IPS DF 6.9 (cell line): ENCODE results near the gene BABAM2.

Experiments used
- DNase-seq: peaks from one replicate; pipeline ENCODE4 v3.0.0-alpha.2; 2013; ENCODE audit warnings: low read depth, low spot score
- H3K27ac ChIP-seq: one replicate; pipeline ENCODE4 v1.5.1; 2013; ENCODE audit warnings: low read length, control low read depth
- H3K27me3 ChIP-seq: 2 replicates; pipeline ENCODE4 v1.6.1; 2013; ENCODE audit warnings: mild to moderate bottlenecking, low read length; ENCODE audit not compliant: control insufficient read depth, insufficient read depth
- H3K36me3 ChIP-seq: 2 replicates; pipeline ENCODE4 v1.6.1; 2013; ENCODE audit warnings: low read length; ENCODE audit not compliant: control insufficient read depth, insufficient read depth
- H3K4me1 ChIP-seq: 2 replicates; pipeline ENCODE4 v1.6.1; 2013; ENCODE audit warnings: low read length; ENCODE audit not compliant: control insufficient read depth, insufficient read depth
- H3K4me3 ChIP-seq: 2 replicates; pipeline ENCODE4 v1.5.1; 2013; ENCODE audit warnings: mild to moderate bottlenecking, low read length
- H3K9me3 ChIP-seq: 2 replicates; pipeline ENCODE4 v1.6.1; 2013; ENCODE audit warnings: low read length, inconsistent platforms; ENCODE audit not compliant: control insufficient read depth, insufficient read depth
- WGBS: extraction: QIAGEN DNeasy Blood & Tissue Kit; methylation state at CpG from one replicate; pipeline ENCODE4 v1.1.7; 2013; ENCODE audit warnings: mixed read lengths, missing lambda C conversion rate; ENCODE audit not compliant: insufficient read length, insufficient coverage; 5-methylcytosine and 5-hydroxymethylcytosine counted together

The BABAM2 gene

DNA sequence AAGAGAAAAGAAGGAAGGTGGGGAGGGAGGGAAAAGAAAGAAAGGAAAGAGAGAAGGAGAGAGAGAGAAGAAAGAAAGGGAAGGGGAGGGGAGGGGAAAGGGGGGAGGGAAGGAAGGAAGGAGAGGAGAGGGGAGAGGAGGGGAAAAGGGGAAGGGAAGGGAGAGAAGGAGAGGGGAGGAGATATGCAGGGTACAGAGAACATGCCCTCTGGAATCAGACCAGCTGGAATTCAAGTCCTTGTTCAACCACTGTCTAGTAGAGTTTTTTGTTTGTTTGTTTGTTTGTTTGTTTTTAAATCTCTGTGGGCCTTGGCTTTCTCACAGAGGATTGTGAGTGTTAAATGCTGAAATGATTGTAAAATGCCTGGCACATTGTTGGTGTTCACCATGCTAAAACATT lies 424.4 kb downstream of the BABAM2 start:
- Histone ChIP-seq H3K36me3 (no peaks in the 10 kb centered on the region), H3K27me3 (no peaks in the 10 kb centered on the region), H3K9me3 (no peaks in the 10 kb centered on the region), H3K4me3 (no peak overlapping the region), H3K4me1 (no peaks in the 10 kb centered on the region), H3K27ac (no peak overlapping the region)
- no peak for DNase-seq

DNA sequence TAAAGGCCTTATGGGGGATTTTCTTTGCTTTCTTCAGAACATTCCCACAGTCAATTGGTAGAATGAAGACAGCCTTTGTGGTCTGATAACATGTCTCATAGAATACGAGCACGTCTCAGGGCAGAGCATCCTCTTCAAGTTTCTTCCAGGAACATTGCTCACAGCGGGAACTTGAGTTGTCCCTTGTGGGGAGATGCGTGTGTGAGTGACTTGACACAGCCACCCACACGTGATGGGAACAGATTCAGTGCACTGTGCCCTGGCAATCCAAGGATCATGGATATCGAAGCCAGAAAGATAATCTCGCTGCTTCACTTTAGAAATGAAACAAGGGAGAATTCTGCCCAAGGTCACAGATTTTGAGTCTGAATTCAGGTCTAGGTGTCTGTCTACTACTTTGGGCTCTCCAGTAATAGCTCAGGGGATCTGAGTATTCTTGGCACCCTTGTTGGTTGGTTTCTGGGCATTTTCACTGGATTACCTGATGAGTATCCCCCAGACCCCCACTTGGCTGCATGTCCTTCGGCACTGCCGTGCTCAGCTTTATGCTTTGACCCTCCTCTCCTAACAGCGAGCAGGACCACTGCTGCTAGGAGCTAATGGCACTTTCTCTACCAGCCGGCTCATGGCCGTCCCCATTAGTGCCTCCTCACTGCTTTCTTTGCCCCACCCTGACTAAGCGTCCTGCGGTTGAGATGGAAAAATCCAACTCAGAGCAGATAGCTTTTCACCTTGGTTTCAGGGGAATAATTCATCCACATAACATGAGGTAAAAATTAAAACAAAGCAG lies 426.2 kb downstream of the BABAM2 start:
- H3K36me3 ChIP-seq, result no peaks in the 10 kb centered on the region
- WGBS, result no CpG with 5 or more reads among the region's 14 CpGs
- no peaks in the 10 kb centered on the region for H3K9me3 ChIP-seq
- no peak for DNase-seq
- H3K27me3 ChIP-seq, result no peaks in the 10 kb centered on the region
- no peaks in the 10 kb centered on the region for H3K4me1 ChIP-seq
- no peak overlapping the region for H3K4me3 ChIP-seq
- H3K27ac ChIP-seq, result no peak overlapping the region

DNA sequence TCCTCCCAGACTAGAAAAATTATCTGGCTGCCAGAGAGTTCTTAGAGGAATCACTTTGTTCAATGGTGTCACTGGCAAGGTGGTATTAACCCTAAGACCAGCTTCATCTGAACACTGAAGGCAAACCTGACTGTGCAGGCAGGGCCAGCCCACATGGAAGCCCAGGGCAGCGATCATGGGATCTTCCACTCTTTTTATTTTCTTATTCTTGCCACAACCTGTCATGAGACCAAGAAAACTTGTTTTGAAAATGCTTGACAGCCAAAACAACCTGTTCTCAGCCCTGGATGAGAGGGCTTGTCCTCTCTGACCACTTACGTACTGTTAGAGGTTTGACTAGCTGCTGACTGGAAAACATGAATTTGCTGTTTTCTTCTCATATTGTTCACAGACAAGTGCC lies 426.9 kb downstream of the BABAM2 start:
- Histone ChIP-seq H3K27me3 (no peaks in the 10 kb centered on the region), H3K9me3 (no peaks in the 10 kb centered on the region), H3K27ac (no peak overlapping the region), H3K4me1 (no peaks in the 10 kb centered on the region), H3K36me3 (no peaks in the 10 kb centered on the region), H3K4me3 (no peak overlapping the region)
- no CpG with 5 or more reads among the region's 2 CpGs for WGBS
- DNase-seq, result no peak

DNA sequence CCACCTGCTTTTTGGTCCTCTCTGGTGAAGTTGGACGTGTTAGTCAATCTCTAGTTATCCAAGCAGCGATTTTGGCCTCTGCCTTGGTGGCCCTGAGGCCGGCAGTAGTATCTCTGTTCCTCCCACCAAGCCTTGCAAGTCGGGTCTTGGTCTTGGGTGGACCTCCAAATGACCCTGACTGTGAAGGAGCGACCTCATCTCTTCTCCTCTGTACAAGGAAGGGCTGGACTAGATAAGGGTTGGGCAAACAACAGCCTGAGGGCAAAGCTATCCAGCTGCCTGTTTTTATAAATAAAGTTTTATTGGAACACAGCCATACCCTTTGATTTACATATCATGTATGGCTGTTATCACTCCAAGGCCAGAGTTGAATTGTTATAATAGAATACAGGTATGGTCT lies 427.5 kb downstream of the BABAM2 start:
- H3K4me3 ChIP-seq, result no peak overlapping the region
- DNase-seq, result no peak
- no peaks in the 10 kb centered on the region for H3K36me3 ChIP-seq
- no peaks in the 10 kb centered on the region for H3K27me3 ChIP-seq
- no peaks in the 10 kb centered on the region for H3K9me3 ChIP-seq
- no peak overlapping the region for H3K27ac ChIP-seq
- no CpG with 5 or more reads among the region's 5 CpGs for WGBS
- no peaks in the 10 kb centered on the region for H3K4me1 ChIP-seq

DNA sequence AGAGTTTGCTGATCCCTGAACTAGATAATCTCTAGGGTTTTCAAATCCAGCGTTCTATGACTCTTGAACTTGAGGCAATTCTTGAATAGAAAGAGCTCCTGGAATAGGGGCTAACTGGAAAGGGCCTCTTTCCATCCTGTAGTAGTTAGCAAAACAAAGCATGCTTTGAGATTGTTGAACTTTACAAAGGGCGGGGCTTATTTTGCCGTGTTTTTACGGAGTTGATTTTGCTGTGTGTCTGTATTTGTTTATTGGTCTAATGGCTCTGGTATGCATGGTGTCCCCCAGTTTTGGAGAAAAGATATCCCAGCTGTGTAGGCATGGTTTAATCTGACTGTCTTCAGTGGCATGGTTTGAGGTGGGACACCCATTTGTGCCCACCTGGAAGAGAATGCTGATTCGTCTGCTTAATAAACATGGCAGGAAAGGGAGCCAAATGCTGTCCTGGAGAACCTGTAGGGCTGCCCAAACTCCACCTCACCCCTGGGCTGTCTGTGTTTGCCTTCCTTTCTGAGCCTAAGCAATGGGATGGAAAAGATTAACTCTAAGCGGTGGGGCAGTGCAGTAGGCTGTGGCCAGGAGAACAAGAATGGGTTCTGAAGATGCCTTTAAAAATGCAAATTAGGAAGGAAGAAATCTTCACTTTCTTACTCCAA lies 428.1 kb downstream of the BABAM2 start:
- WGBS, result no CpG with 5 or more reads among the region's 6 CpGs
- H3K4me3 ChIP-seq, result no peak overlapping the region

DNA sequence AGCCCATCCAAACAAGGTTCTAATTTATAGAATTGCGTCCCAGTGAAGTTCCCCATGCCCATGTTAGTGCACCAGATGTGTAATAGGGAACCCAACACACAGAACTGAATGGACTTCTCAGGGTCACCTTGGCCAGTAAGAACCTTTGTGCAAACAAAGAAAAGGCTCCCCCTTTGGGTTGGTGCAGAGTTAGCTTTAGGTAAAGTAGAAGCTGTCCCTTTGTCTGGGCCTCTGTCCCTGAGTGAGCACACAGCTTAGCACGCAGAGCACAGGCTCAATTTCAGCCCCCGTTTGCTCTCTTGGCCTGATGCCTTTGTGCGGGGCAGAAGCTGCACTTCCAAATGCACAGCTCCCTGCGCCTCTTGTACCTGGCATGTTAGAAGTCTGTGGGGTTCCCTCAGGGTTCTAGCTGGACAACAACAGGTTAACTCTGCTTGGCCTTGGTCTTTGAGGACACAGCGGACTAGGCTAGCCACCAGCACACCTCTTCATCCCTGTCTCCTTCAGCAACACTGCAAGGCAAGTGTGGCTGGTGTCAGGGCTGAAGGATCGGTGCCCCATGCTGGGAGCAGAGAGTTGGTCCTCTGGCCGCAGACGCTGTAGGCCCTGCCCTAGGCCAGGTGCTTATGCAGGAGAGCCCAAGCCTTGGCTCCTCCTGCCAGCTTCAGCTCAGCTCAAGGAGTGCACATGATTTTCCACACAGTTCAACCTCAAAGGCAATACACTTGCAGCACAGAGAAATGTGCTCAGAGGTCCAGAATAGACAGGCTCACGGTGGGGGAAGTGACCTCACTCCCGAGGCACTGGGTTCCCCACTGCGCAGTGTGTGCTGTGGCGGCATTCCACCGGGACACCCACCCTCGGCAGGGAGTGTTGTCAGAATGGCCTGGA lies 428.8 kb downstream of the BABAM2 start:
- Histone ChIP-seq H3K27me3 (no peaks in the 10 kb centered on the region), H3K27ac (no peak overlapping the region), H3K9me3 (no peaks in the 10 kb centered on the region), H3K4me3 (no peak overlapping the region), H3K4me1 (no peaks in the 10 kb centered on the region), H3K36me3 (no peaks in the 10 kb centered on the region)
- DNase-seq, result no peak
- WGBS, result no CpG with 5 or more reads among the region's 15 CpGs

More for the DNA sequence above, 428.1 kb downstream of the BABAM2 start:
- Histone ChIP-seq H3K4me1 (no peaks in the 10 kb centered on the region), H3K27ac (no peak overlapping the region), H3K9me3 (no peaks in the 10 kb centered on the region), H3K36me3 (no peaks in the 10 kb centered on the region), H3K27me3 (no peaks in the 10 kb centered on the region)
- no peak for DNase-seq

DNA sequence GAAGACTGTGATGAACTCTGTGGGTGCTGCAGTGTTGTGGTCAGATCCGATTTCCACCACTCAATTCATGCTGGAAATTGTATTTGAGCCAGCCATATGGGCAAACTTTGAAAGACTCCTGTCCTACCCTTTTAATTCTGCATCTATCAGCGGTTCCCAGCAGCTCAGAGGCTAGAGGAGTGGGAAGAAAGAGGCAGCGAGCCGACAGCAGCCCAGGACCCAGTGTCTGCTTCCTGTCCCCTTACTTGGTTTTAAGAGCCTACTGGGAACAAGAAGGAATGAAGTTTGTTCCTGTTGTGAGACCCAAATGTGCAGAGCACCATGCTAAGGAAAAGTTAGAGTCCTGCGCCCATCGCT lies 429.5 kb downstream of the BABAM2 start:
- H3K27me3 ChIP-seq, result no peaks in the 10 kb centered on the region
- no peak overlapping the region for H3K27ac ChIP-seq
- no peaks in the 10 kb centered on the region for H3K36me3 ChIP-seq
- H3K4me1 ChIP-seq, result peaks cover under 1% of the 10 kb centered on the region; the same call in 1 of the 2 replicates
- WGBS, result no CpG with 5 or more reads among the region's 6 CpGs
- H3K9me3 ChIP-seq, result no peaks in the 10 kb centered on the region
- no peak for DNase-seq
- no peak overlapping the region for H3K4me3 ChIP-seq

DNA sequence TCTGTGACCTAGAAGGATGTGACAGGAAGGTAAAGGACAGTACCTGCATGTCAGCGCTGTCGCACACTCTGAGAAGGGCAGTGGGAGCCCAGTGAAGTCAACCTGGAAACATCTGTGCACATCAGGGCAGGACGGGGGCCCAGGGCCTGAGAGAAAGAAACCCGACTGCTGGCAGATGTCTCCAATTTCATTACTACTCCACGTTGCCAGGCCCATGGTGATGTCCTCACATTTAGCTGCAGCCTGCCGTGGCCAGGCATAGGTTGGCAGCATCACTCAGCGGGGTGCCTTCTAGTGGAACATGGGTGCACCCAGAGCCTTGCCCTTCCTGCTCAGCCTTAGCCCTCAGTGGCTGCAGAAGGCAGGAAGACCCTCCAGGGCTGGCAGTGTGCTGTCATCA lies 429.8 kb downstream of the BABAM2 start:
- Histone ChIP-seq H3K4me1 (peaks cover 4% of the 10 kb centered on the region), H3K9me3 (no peaks in the 10 kb centered on the region), H3K27ac (no peak overlapping the region), H3K4me3 (no peak overlapping the region), H3K27me3 (no peaks in the 10 kb centered on the region), H3K36me3 (no peaks in the 10 kb centered on the region)
- DNase-seq, result no peak
- no CpG with 5 or more reads among the region's 7 CpGs for WGBS

DNA sequence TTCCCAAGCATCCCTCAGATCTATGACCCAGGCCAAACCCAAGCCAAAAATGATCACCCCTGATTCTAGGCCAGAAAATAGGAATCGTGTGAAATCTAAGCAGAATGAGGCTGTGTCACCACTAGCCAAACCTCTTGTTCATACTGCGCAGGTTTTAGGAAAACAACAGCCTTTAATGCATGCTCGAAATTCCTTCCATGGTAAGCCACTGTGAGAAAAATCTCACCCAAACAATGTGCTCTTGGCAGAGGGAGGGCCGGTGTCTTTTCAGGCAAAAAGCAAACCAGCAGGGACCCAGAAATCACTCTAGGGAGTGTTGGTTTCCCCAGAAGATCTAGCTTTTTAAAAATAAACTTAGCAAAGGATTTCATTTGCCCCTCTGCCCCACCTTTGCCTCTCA lies 430.9 kb downstream of the BABAM2 start:
- no peak for DNase-seq
- Histone ChIP-seq H3K27me3 (no peaks in the 10 kb centered on the region), H3K4me1 (peaks cover 8% of the 10 kb centered on the region), H3K36me3 (no peaks in the 10 kb centered on the region), H3K9me3 (no peaks in the 10 kb centered on the region), H3K4me3 (no peak overlapping the region), H3K27ac (no peak overlapping the region)
- no CpG with 5 or more reads among the region's 4 CpGs for WGBS

DNA sequence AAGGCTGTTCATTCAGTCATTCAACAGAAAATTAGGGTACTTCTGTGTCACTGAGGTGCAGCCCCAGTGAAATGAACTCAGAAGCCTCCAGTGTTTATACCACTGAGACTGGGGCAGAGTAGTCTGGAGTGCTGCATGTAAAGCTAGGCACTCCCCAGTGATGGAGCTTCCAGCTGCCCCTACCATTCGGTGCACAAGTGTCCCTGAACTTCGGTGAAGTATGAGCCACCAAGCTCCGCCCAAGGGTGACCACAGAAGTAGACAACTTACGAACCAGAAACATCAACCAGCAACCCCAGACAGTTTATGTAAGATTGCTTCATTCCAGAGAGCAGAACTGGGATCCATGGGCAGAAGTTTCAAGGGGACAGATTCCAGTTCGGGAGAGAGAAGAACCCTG lies 431.5 kb downstream of the BABAM2 start:
- Histone ChIP-seq H3K27me3 (no peaks in the 10 kb centered on the region), H3K4me1 (peaks cover 9% of the 10 kb centered on the region), H3K27ac (no peak overlapping the region), H3K4me3 (no peak overlapping the region), H3K36me3 (no peaks in the 10 kb centered on the region), H3K9me3 (no peaks in the 10 kb centered on the region)
- no CpG with 5 or more reads among the region's 5 CpGs for WGBS
- DNase-seq, result no peak
